ENCODE measurements around the gene UHRF1.

UHRF1 gene

DNA sequence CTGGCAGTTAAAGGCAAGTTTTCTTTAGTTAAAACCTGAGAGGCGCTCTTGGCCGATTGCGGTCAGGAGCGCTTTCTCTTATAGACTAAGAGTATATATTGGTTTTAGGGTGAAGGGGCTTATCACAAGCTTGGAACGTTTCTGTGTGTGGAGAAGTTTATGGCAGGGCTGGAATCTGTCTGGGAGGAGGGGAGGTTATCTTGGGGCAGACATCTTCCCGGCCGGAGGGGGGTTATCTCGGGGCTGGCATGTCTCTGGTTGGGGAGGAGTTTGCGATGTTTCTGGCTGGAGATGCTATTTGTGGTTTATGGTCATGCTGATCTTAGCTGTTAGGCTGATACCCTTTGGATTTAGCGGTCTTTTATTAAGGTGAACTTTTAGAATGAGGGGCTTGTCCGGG lies 78.0 kb downstream of the UHRF1 start:
- no peak for DNase-seq (ENCODE audit: low read depth)
- TF ChIP-seq, protein P1, sequence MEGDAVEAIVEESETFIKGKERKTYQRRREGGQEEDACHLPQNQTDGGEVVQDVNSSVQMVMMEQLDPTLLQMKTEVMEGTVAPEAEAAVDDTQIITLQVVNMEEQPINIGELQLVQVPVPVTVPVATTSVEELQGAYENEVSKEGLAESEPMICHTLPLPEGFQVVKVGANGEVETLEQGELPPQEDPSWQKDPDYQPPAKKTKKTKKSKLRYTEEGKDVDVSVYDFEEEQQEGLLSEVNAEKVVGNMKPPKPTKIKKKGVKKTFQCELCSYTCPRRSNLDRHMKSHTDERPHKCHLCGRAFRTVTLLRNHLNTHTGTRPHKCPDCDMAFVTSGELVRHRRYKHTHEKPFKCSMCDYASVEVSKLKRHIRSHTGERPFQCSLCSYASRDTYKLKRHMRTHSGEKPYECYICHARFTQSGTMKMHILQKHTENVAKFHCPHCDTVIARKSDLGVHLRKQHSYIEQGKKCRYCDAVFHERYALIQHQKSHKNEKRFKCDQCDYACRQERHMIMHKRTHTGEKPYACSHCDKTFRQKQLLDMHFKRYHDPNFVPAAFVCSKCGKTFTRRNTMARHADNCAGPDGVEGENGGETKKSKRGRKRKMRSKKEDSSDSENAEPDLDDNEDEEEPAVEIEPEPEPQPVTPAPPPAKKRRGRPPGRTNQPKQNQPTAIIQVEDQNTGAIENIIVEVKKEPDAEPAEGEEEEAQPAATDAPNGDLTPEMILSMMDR (IDR thresholded peaks at IDR 0.05; ENCODE audit: insufficient read depth, low read depth, low read length, missing control alignments): no peak
- no peak overlapping the region for H3K4me3 ChIP-seq (ENCODE audit: low read length)

DNA sequence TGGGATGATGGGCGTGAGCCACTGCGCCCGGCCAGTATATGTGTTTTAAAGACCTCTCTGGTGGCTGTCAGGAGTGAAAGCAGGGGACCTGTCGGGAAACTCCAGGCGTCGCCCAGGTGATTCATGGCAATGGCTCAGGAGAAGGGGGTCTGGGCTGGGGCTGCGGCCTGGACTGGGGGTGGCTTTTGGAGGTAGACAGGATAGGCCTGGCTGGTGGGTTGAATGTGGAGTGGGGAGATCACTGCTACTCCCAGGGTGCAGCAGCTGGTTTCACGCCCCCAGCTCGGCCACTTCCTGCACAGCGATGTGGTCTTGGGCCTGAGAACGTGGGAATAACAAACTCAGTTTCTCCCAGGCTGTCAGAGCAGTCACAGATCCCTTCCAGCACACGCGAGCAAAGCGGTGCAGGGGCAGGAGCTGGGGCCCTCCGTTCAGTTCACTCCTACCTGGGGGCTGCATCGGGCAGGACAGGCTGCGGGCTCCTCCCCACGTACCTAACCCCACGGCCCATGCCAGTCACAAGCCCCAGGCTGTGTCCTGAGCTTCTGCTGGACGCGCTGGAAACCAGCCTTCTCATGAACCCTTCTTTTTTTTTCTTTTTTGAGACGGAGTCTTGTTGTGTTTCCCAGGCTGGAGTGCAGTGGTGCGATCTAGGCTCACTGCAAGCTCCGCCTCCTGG lies 78.5 kb downstream of the UHRF1 start:
- DNase-seq (ENCODE audit: low read depth): no peak
- H3K4me3 ChIP-seq (ENCODE audit: low read length): no peak overlapping the region
- TF ChIP-seq, protein P1 (IDR thresholded peaks at IDR 0.05; ENCODE audit: insufficient read depth, low read depth, low read length, missing control alignments): no peak

- TF ChIP-seq, protein P1 (IDR thresholded peaks at IDR 0.05; ENCODE audit: insufficient read depth, low read depth, low read length, missing control alignments): no peak
- no peak overlapping the region for H3K4me3 ChIP-seq (ENCODE audit: low read length)
- DNase-seq (ENCODE audit: low read depth): peak; percentile 18
These were observed 79.5 kb downstream of the UHRF1 start for GRCh38 chr19:4988770-4989251.

- DNase-seq (ENCODE audit: low read depth): no peak
- TF ChIP-seq, protein P1 (IDR thresholded peaks at IDR 0.05; ENCODE audit: insufficient read depth, low read depth, low read length, missing control alignments): no peak
- H3K4me3 ChIP-seq (ENCODE audit: low read length): no peak overlapping the region
These were observed 81.0 kb downstream of the UHRF1 start for GRCh38 chr19:4990306-4990705.

- TF ChIP-seq, protein P1 (IDR thresholded peaks at IDR 0.05; ENCODE audit: insufficient read depth, low read depth, low read length, missing control alignments): no peak
- no peak for DNase-seq (ENCODE audit: low read depth)
- H3K4me3 ChIP-seq (ENCODE audit: low read length): no peak overlapping the region
These were observed 82.2 kb downstream of the UHRF1 start for GRCh38 chr19:4991538-4991937.

- TF ChIP-seq, protein P1 (IDR thresholded peaks at IDR 0.05; ENCODE audit: insufficient read depth, low read depth, low read length, missing control alignments): no peak
- no peak for DNase-seq (ENCODE audit: low read depth)
- H3K4me3 ChIP-seq (ENCODE audit: low read length): no peak overlapping the region
These were observed 82.8 kb downstream of the UHRF1 start for GRCh38 chr19:4991996-4992698.

Data from epithelial cell of esophagus (primary cell).